IMR-90 (cell line): Measurements from ENCODE around the gene IGLL5. TPM values are rescaled to one million over a fixed set of nuclear protein-coding genes. Genes with fewer than 3 reads are reported as not detected.

Experiments used
- ATAC-seq: fragments of 200-7000 bp; cut with Tn5 transposase; 2 replicates; pipeline ENCODE4 v1.9.1; 2020; ENCODE audit warnings: low read depth, mild to moderate bottlenecking, moderate library complexity
- BruUV-seq: library from RNA; stranded (reverse); fragments of 400-500 nt; replicated peaks from 2 replicates; lab custom pipeline; 2021; lab: Mats Ljungman, UMichigan
- CTCF ChIA-PET: fragments of 300-600 bp; formaldehyde crosslinking; extraction: SDS; loops from one replicate; lab custom pipeline; 2021; ENCODE audit warnings: antibody characterized with exemption; lab: Yijun Ruan, JAX
- POLR2A ChIA-PET: fragments of 300-600 bp; sonication (Branson Sonifier 250); formaldehyde crosslinking; loops from one replicate; lab custom pipeline; 2022; ENCODE audit warnings: antibody characterized with exemption; ENCODE audit not compliant: unreplicated experiment; lab: Charles Lee
- DNase-seq: peaks from one replicate; pipeline ENCODE4 v3.0.0; 2013
- H2AFZ ChIP-seq: replicated peaks from 2 replicates; pipeline ENCODE3; 2013; ENCODE audit warnings: low read length, mild to moderate bottlenecking; ENCODE audit not compliant: poor library complexity
- H2AK5ac ChIP-seq: 2 replicates; pipeline ENCODE4 v1.6.1; 2013; ENCODE audit warnings: low read depth, low read length, inconsistent platforms
- H2AK9ac ChIP-seq: replicated peaks from 2 replicates; pipeline ENCODE3; 2013; ENCODE audit warnings: mild to moderate bottlenecking, low read depth, low read length, moderate library complexity; ENCODE audit not compliant: poor library complexity
- H2BK120ac ChIP-seq: 2 replicates; pipeline ENCODE4 v1.6.1; 2013; ENCODE audit warnings: low read depth, low read length, inconsistent platforms
- H2BK15ac ChIP-seq: 3 replicates; pipeline ENCODE4 v1.6.1; 2013; ENCODE audit warnings: low read depth, low read length, inconsistent platforms
- H2BK20ac ChIP-seq: 2 replicates; pipeline ENCODE4 v1.6.1; 2013; ENCODE audit warnings: low read depth, mild to moderate bottlenecking, inconsistent platforms, low read length, moderate library complexity
- H2BK5ac ChIP-seq: 2 replicates; pipeline ENCODE4 v1.6.1; 2013; ENCODE audit warnings: mild to moderate bottlenecking, low read depth, low read length, inconsistent platforms; ENCODE audit not compliant: poor library complexity, severe bottlenecking
- H3K14ac ChIP-seq: replicated peaks from 2 replicates; pipeline ENCODE4 v1.6.1; 2013; ENCODE audit warnings: low read depth, low read length, inconsistent platforms
- H3K18ac ChIP-seq: 2 replicates; pipeline ENCODE4 v1.6.1; 2013; ENCODE audit warnings: low read depth, low read length, control low read depth
- H3K23ac ChIP-seq: 2 replicates; pipeline ENCODE4 v1.6.1; 2013; ENCODE audit warnings: low read depth, low read length, inconsistent platforms
- H3K27ac ChIP-seq: 2 replicates; pipeline ENCODE4 v1.5.1; 2013; ENCODE audit warnings: mild to moderate bottlenecking, control low read depth, low read length; ENCODE audit not compliant: insufficient read depth
- H3K27me3 ChIP-seq: 2 replicates; pipeline ENCODE4 v1.6.1; 2013; ENCODE audit warnings: low read length; ENCODE audit not compliant: control insufficient read depth, insufficient read depth
- H3K36me3 ChIP-seq: 2 replicates; pipeline ENCODE4 v1.6.1; 2013; ENCODE audit warnings: low read length, mixed read lengths; ENCODE audit not compliant: control insufficient read depth, insufficient read depth
- H3K4ac ChIP-seq: 2 replicates; pipeline ENCODE4 v1.6.1; 2013; ENCODE audit warnings: low read depth, low read length, inconsistent platforms
- H3K4me1 ChIP-seq: 2 replicates; pipeline ENCODE4 v1.6.1; 2013; ENCODE audit warnings: low read length, mixed read lengths; ENCODE audit not compliant: control insufficient read depth, insufficient read depth
- H3K4me2 ChIP-seq: 2 replicates; pipeline ENCODE4 v1.6.1; 2013; ENCODE audit warnings: low read depth, mild to moderate bottlenecking, control low read depth, low read length, moderate library complexity
- H3K4me3 ChIP-seq: 2 replicates; pipeline ENCODE4 v1.5.1; 2013; ENCODE audit warnings: low read depth, mild to moderate bottlenecking, control low read depth, low read length, moderate library complexity; ENCODE audit not compliant: insufficient read depth
- H3K56ac ChIP-seq: 2 replicates; pipeline ENCODE4 v1.6.1; 2013; ENCODE audit warnings: low read length, inconsistent platforms; ENCODE audit not compliant: insufficient read depth; ENCODE audit errors: extremely low read depth
- H3K79me1 ChIP-seq, 2 experiments: 2 replicates each; pipeline ENCODE4 v1.6.1; 2013; ENCODE audit warnings: low read length in 2 of 2, inconsistent platforms in 1 of 2, low read depth in 1 of 2
- H3K9ac ChIP-seq: 2 replicates; pipeline ENCODE4 v1.6.1; 2013; ENCODE audit warnings: low read depth, low read length, control low read depth
- H3K9me1 ChIP-seq: 2 replicates; pipeline ENCODE4 v1.6.1; 2013; ENCODE audit warnings: low read length, inconsistent platforms; ENCODE audit not compliant: insufficient read depth
- H3K9me3 ChIP-seq: 2 replicates; pipeline ENCODE4 v1.6.1; 2013; ENCODE audit warnings: low read length; ENCODE audit not compliant: control insufficient read depth, insufficient read depth
- H4K20me1 ChIP-seq: 2 replicates; pipeline ENCODE4 v1.6.1; 2013; ENCODE audit warnings: low read length, inconsistent platforms; ENCODE audit not compliant: insufficient read depth
- H4K5ac ChIP-seq: 2 replicates; pipeline ENCODE4 v1.6.1; 2013; ENCODE audit warnings: mild to moderate bottlenecking, low read depth, low read length, control low read depth
- H4K8ac ChIP-seq, 2 experiments: 2 replicates each; pipeline ENCODE4 v1.6.1; 2013; ENCODE audit warnings: low read depth in 2 of 2, low read length in 2 of 2, control low read depth in 1 of 2, inconsistent platforms in 1 of 2
- H4K91ac ChIP-seq: 2 replicates; pipeline ENCODE4 v1.6.1; 2013; ENCODE audit warnings: low read depth, low read length, inconsistent platforms; ENCODE audit not compliant: insufficient read depth
- CTCF ChIP-seq: conservative IDR thresholded peaks from 2 replicates; pipeline ENCODE4 v1.5.1; 2012; ENCODE audit warnings: mild to moderate bottlenecking, low read depth, low read length, improper control_type of control experiment
- FOS ChIP-seq: fragments of 150-350 bp; IDR thresholded peaks from 2 replicates; pipeline ENCODE4 v1.6.1; 2016; ENCODE audit warnings: low read depth, low read length
- POLR2A ChIP-seq: IDR thresholded peaks from 2 replicates; pipeline ENCODE4 v1.6.1; 2012; ENCODE audit warnings: mild to moderate bottlenecking, low read depth, low read length
- USF2 ChIP-seq: fragments of 150-350 bp; IDR thresholded peaks from 2 replicates; pipeline ENCODE4 v1.6.1; 2017; ENCODE audit warnings: mild to moderate bottlenecking, antibody characterized with exemption, low read length, low read depth
- WGBS, 2 experiments: methylation state at CpG; one replicate each; pipeline versions ENCODE4 v1.1.5 to v1.1.7; 2013; ENCODE audit warnings: missing lambda C conversion rate in 2 of 2; ENCODE audit not compliant: insufficient read length in 1 of 2; ENCODE audit errors: extremely low coverage in 2 of 2; 5-methylcytosine and 5-hydroxymethylcytosine counted together
- dilution Hi-C: fragments of 300-500 bp; cut with HindIII; formaldehyde crosslinking; loops from one replicate; pipeline ENCODE4 v1.14.3; 2018; ENCODE audit warnings: low sequenced_read_pairs; ENCODE audit not compliant: unreplicated experiment
- in situ Hi-C: fragments of 300-500 bp; cut with MboI; formaldehyde crosslinking; loops from 3 replicates; pipeline ENCODE4 v1.14.3; 2019; ENCODE audit warnings: low sequenced_read_pairs, inconsistent platforms, mixed read lengths
- intact Hi-C: fragments of 100-400 bp; cut with micrococcal nuclease; formaldehyde crosslinking; loops from 2 replicates; pipeline ENCODE4 v1.10.0; 2022
- polyA plus RNA-seq, 3 experiments: library from polyadenylated mRNA; depleted of rRNA; stranded (reverse); fragments of >200 nt; gene quantifications; 2 replicates each; pipeline ENCODE4 v1.2.3, GENCODE V29; 2012; ENCODE audit warnings: low replicate concordance in 1 of 3
- total RNA-seq: library from RNA; depleted of rRNA; stranded (reverse); fragments of >200 nt; gene quantifications from 2 replicates; pipeline ENCODE4 v1.2.3, GENCODE V29; 2012

Gene IGLL5
- total and polyA plus RNA-seq, 2 of the 4 experiments (the other 2 are of a cell fraction), result not detected

GRCh38 chr22:22878801-22879674 lies 8.6 kb upstream of the IGLL5 start:
- intact Hi-C loops, result no loop called here
- POLR2A ChIA-PET, result no interaction called here

More at GRCh38 chr22:22878801-22879674, 8.6 kb upstream of the IGLL5 start:
- H3K4me1 ChIP-seq, result no peaks in the 10 kb centered on the region
- H4K20me1 ChIP-seq, result no peaks in the 10 kb centered on the region
- no peaks in the 10 kb centered on the region for H3K9me3 ChIP-seq
- in situ Hi-C loops (no loop called here), dilution Hi-C loops (no loop called here)
- BruUV-seq, result no TSS peak
- no peak overlapping the region for H2BK15ac ChIP-seq
- H3K56ac ChIP-seq, result no peak overlapping the region
- H3K27me3 ChIP-seq, result peaks cover 6% of the 10 kb centered on the region
- no peak overlapping the region for H2AFZ ChIP-seq
- 0% methylated on average over 1 of the region's 11 CpGs; no CpG with 5 or more reads in 1 of the 2 experiments for WGBS, 2 experiments
- H3K23ac ChIP-seq, result no peak overlapping the region
- H3K4me2 ChIP-seq, result no peak overlapping the region
- CTCF ChIA-PET, result no interaction called here
- H4K91ac ChIP-seq, result no peak overlapping the region
- no peak overlapping the region for H3K14ac ChIP-seq
- H2BK20ac ChIP-seq, result no peak overlapping the region
- no peak overlapping the region for H3K9ac ChIP-seq
- DNase-seq (no peak), ATAC-seq (no peak)
- H2AK5ac ChIP-seq, result no peak overlapping the region
- no peaks in the 10 kb centered on the region for H3K9me1 ChIP-seq
- no peaks in the 10 kb centered on the region for H3K79me1 ChIP-seq
- H2AK9ac ChIP-seq, result no peak overlapping the region
- no peak overlapping the region for H3K27ac ChIP-seq
- no peak overlapping the region for H3K18ac ChIP-seq
- H3K36me3 ChIP-seq, result no peaks in the 10 kb centered on the region
- TF ChIP-seq FOS (no peak), USF2 (no peak), POLR2A (no peak), CTCF (no peak)
- H3K4ac ChIP-seq, result no peak overlapping the region
- H2BK5ac ChIP-seq, result no peak overlapping the region
- no peak overlapping the region for H2BK120ac ChIP-seq
- H3K4me3 ChIP-seq, result no peak overlapping the region
- no peak overlapping the region for H4K8ac ChIP-seq
- no peak overlapping the region for H4K5ac ChIP-seq
